Testis (tissue), 2 donors: ENCODE measurements around the gene OR2L8.

Experiments used
- CTCF ChIP-seq, 3 experiments: fragments of 450-650 bp in 2 of 3; fragments of 200-600 bp in 1 of 3; sonication (generic) in 1 of 3; IDR thresholded peaks; one replicate each; pipeline ENCODE4 v1.5.1; 2016 to 2019; ENCODE audit warnings: antibody characterized with exemption in 3 of 3, mild to moderate bottlenecking in 2 of 3, moderate library complexity in 1 of 3
- POLR2A ChIP-seq: fragments of 450-650 bp; IDR thresholded peaks from one replicate; pipeline ENCODE4 v1.6.1; 2017; ENCODE audit warnings: antibody characterized with exemption, mild to moderate bottlenecking, moderate library complexity

GRCh38 chr1:247936415-247936814 is 12.2 kb upstream of the OR2L8 start:
- TF ChIP-seq CTCF (IDR thresholded peaks at IDR 0.05): no peak
- TF ChIP-seq POLR2A: no peak
